ACHN (cell line): Measurements from ENCODE around the gene RPS2.
A peak's percentile ranks its signal among the peaks of the same experiment; 100 is the strongest.

Source experiments
- DNase-seq: peaks from one replicate; pipeline ENCODE4 v3.0.0-alpha.2; 2015
- in situ Hi-C: cut with HindIII; loops from 2 replicates; pipeline ENCODE4 v1.10.0; 2017; ENCODE audit warnings: low sequenced_read_pairs, low pct_ligation_motif_present, low pct_unique_long_range_greater_than_20kb

RPS2 gene

DNA sequence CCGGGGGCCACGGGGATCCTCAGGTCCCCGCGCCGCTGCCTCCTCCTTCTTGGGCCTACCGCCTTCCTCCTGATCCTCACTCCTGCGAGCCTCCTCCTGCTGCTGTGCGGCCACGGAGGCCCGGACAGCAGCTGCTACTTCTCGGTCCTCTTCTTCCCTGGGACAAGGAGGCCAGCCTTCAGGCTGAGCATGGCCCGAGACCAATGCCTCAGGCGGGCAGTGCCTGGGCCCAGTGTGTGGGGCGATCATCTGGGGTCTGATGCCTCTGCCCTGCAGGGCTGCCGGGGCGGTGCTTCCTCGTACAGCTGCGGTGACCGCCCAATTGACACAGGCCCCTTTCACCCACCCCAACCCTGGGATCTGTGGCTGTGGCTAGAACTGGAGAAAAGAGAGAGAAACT, 36.4 kb upstream of the RPS2 start:
- in situ Hi-C loops = no loop called here
- DNase-seq = no peak

DNA sequence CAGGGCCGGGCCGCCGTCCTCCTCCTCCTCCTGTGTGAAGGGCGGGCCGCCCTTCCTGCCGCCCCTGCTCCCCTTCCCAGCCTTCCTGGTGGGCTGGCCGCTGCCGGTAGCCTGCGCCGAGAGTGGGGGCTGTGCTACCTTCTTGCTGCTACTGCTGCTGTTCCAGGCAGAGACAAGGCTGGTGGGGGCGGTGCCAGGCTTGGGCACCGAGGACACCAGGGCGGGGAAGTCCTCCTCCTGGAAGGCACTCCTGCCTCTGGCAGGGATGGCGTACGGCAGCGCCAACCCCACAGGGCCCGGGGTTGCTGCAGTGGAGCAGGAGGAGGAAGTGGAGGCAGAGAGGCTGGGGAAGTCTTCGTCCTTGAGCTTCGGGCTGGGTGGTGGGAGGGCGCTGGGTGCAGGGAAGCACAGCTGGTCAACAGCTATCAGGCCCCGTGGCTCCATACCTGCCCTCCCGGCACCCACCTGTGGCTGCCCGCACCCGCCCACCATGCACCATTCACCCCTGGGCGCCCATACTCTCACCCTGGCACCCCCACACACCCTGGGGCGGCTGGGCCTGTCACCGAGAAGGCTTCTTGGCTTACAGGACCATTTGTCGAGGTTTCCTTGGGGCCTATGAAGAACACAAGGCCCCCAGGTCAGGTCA, 35.4 kb upstream of the RPS2 start:
- no peak for DNase-seq
- in situ Hi-C loops = no loop called here

DNA sequence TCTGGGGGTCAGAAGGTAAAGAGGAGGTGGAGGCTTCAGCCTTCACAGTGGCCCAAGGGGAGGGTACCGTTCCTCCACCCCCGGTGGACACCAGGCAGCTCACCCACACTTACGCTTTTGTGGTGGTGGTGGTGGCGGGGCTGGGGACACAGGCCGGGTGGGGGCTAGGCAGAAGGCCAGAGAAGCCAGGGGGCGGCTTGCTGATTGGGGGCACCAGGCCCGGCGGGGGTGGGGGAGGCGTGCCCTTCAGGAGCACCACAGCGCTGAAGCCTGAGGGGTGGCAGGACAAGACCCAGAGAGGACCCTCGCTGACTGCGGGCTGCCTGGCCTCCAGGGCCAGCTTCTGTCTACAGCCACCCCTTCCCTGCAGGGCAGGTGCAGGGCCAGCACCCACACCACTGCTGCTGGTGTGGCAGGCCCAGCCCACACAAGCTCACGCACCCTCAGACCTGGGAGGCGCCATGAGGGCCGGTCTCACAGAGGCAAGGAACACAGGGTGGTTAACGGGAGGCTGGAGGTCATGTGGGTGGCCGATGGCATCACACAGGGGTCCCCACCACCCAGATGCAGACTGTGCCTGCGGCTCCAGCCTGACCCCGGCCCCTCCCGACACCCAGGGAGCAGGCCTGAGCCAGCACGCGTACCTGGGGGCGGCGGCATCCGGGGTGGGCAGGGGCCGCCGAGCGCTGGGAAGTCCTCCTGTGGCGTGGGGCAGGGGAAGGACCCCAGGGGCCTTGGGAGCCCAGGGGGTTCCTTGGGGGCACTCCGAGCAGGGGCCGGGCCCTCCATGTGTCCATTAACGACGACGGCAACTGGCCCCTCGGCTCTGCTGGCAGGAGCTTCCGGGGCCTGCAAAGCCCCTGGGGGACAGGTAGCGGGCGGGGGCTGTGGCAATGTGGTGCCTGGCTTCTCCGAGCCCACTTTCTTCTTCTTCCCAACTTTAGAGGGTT, 34.5 kb upstream of the RPS2 start:
- in situ Hi-C loops = no loop called here
- DNase-seq = no peak

DNA sequence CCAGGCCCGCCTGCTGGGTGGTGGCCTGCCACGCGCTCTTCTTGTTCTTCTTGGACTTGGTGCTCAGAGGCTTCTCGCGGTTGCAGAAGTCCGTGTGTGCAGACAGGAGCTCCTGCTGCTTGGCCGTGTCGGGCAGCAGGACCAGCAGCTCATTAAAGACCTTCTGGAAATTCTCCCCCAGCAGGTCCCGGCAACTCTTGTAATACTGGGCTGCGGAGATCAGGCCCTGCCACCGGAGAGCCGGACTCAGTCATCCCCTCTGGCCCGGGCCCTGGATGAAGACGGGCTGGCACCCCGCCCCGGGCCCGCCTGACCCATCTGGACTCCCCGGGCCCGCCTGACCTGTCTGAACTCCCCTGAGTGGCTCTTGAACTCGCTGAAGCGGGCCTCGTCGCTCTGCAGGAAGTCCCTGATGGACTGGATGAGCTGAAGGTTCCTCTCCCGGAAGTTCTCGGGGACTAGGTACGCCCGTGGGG, 33.8 kb upstream of the RPS2 start:
- no peak for DNase-seq
- in situ Hi-C loops = no loop called here

DNA sequence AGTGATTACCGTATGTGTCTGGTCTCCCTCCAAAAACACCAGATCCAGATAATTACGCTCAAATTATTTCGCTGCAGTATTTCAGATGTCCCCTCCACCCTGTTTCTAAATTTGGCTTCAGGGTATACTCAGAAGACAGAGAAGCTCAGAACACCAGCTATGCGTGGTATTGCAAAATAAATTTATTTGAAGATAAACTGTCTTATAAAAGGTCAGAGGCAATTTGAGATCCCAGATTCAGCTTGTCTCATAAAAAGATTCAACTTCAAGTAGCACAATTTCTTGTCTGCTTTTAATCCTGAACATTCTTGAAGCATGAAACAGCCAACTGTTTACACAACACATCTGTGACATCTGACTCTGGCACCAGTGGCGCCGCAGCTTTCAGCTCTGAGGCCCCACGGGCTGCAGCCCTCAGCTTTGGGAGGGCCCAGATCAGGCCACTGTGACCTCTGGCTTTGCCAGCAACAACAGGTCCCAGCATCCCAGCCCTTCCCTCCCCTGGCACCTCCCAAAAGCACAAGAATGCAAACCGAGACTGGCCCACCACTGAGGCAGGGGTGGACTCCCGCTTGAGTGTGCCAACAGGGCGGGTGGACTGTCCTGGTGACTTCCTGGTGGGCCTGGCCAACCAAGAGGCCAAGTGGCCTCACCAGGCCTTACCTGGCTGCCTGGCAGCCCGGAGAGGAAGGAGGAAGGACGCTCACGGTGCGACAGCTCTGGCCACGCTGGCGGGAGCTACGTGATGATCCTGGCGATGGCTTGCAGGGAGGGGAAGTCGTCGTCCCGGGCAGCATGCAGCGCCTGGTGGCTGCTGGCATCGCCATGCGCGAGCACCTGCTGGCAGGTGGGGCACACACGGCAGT, 33.1 kb upstream of the RPS2 start:
- no peak for DNase-seq
- in situ Hi-C loops = no loop called here

DNA sequence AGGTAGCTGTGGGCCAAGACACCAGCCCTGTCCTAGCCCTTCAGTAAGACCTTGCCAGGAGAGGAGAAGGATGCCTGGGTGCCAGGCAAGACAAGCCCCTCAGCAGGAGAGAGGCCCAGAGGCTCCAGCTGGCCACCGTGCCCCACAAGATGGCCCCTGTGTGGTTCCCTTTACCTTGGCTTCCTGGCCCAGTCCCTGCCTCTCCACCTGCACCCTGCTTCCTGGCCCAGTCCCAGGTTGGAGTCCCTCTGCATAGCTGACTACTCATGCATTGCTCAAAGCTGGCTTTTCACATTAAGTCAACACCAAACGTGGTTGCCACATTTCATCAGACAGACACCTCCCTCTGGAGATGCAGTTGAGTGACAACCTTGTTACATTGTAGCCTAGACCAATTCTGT, 29.1 kb upstream of the RPS2 start:
- DNase-seq = peak; percentile 77
- in situ Hi-C loops = no loop called here

DNA sequence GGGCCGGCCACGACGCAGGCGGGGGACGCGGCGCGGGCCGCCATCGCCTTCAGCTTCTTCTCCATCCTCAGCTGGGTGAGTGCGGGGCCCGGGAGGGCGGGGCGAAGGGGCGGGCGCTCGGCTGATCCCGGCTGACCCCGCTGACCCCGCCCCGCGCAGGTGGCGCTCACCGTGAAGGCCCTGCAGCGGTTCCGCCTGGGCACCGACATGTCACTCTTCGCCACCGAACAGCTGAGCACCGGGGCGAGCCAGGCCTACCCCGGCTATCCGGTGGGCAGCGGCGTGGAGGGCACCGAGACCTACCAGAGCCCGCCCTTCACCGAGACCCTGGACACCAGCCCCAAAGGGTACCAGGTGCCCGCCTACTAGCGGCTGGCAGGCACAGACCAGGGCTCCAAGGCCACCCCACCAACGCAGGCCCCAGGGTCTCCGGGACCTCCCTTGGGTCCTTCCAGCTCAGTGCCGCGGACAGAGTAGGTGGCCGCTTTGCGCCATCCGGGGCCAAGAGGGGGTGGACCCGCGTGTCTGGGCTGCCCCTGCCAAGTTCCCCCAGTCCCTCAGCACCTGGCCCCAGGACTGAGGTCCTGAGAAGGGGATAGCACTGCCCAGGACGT, 28.2 kb upstream of the RPS2 start:
- in situ Hi-C loops = no loop called here
- DNase-seq = no peak

DNA sequence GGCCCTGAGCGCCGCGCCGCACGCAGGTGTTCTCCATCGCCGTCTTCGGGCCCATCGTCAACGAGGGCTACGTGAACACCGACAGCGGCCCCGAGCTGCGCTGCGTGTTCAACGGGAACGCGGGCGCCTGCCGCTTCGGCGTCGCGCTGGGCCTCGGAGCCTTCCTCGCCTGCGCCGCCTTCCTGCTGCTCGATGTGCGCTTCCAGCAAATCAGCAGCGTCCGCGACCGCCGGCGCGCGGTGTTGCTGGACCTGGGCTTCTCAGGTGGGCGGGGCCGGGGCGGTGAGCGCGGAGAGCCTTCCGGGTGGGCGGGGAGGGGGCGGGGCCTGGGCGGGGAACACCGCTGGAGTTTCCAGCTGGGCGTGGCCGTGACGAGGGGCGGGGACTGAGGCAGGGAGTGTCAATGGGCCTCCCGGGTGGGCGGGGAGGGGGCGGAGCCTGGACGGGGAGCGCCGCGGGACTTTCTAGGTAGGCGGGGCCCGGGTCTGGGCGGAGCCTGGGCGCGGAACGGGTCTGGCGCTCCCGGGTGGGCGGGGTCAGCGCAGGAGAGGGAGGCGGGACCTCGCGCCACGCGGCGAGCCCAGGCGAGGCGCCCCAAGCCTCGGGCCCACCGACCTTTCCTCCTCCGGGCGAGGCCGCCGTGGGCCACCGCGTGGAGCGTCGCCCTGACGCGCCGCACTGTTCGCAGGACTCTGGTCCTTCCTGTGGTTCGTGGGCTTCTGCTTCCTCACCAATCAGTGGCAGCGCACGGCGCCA, 27.5 kb upstream of the RPS2 start:
- peak; percentile 50 for DNase-seq
- in situ Hi-C loops = no loop called here

DNA sequence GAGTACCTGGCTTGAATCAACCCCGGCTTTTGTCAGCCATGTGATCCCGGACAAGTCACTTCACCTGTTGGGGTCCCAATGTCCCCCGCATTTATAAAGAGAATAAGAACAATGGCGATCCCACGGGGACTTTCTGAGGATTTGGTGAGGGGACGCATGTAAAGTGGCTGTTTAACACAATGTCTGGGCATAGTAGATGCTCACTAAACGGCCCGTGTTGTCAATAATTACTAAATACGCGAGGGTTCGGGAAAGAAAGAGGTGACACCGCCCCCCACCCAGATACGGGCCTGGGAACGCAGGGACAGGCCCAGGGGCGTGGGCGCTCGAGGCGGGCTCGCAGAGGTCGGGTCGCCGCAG, 26.9 kb upstream of the RPS2 start:
- no peak for DNase-seq
- in situ Hi-C loops = no loop called here

DNA sequence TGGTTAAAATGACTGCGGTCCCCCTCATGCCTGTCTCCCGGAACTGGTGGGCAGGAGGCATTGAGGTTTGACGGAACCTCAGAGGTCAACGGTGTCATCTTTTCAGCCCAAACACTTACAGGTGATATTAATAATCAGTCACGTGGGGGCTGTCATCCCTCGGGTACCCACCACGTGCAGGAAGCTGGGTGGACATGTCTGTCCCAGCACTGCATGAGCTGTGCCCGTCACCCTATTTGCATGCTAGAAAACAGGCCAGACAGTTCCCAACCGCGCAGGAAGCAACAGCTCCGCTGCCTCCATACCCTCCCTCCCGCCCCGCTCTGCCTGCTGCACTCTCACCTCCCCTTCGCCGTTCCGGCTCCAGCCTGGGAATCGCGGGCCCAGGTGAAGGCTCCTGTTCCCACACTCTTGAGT, 26.5 kb upstream of the RPS2 start:
- no peak for DNase-seq
- in situ Hi-C loops = no loop called here

DNA sequence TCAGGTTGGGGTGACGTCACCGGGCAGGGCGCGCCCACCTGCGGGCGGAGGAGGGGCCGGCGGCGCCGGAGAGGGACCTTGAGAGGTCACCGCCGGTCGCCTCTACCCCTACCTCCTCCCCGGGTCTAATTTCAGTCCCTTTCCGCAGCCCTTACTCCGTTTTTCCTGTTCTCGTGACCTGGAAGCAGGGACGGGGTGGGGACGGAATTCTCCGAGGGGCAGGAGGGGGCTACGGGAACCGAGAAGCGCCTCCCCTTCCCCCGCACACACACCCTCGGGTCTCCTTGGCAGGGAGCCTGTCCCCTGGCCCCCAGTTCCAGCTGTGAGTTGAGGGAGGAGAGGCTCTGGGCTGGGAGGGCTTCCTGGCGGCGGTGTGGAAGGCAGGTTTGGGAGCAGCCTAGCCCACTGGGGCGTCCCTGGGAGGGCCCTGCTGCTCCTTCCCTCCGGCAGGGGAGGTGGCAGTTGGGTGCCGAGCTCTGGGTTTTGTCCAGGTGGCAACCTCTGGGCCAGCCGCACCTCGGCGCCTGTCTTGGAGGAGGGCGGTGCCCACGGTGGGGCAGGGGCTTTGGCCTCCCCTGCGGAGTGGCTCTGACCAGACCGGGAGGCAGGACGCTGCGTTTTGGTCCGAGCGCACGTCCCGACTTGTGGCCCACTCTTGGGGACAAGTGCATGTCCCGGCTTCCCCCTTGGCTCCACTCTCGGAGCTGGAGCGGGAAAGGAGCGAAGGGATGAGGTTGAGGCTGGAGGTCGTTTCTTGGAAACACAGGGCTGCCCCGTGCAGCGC, 25.9 kb upstream of the RPS2 start:
- in situ Hi-C loops = no loop called here
- DNase-seq = peak; percentile 20

DNA sequence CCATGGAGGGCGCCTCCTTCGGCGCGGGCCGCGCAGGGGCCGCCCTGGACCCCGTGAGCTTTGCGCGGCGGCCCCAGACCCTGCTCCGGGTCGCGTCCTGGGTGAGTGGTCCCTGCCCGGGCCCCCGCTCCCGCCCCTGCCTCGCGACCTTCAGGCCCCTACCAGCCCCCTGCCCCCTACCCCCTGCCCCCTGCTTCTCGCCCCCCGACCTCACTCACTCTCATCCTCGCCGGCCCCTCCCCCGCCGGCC, 25.4 kb upstream of the RPS2 start:
- no peak for DNase-seq
- in situ Hi-C loops = no loop called here

DNA sequence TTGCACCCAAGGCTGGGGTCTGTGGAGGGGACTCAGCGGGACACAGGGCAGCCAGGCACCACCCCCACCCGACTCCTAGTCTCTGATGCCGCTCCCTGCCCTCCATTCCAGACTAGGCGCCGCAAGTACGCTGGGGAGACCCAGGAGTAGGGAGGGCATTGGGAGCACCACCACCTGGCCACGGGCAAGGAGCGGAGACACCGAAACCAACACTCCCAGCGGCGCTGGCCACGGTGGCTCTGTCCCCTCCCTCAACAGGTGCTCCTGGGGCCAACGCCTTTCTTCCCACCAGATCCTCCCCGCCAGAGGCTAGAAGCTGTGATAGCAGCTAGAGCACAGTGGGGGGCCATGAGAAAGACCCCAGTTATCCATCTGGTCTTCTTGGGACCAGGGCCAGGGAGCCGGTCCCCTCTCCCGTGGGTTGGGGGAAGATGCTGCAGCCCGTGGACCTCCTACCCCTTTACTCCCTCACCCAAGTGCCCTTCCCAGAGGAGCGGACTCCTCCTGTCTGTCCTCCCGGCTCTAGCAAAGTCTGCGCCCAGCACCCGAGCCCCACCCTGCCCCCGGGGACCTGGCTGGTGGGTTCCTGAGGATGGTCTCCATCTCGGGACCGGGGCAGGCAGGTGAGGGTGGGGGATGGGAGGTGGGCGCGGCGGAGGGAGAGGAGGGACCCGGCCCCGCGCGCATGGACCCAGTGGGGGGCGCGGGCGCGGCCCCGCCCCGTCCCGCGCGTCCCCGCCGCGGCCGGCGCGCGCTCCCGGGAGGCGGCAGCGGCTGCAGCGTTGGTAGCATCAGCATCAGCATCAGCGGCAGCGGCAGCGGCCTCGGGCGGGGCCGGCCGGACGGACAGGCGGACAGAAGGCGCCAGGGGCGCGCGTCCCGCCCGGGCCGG, 24.8 kb upstream of the RPS2 start, which contains the start of gene SYNGR3:
TSS of gene SYNGR3 (plus strand) at position 762 of the 892 bp plus-strand sequence. CDS start 133 bp downstream, outside the sequence.
- peak; percentile 33 for DNase-seq
- in situ Hi-C loops = no loop called here

DNA sequence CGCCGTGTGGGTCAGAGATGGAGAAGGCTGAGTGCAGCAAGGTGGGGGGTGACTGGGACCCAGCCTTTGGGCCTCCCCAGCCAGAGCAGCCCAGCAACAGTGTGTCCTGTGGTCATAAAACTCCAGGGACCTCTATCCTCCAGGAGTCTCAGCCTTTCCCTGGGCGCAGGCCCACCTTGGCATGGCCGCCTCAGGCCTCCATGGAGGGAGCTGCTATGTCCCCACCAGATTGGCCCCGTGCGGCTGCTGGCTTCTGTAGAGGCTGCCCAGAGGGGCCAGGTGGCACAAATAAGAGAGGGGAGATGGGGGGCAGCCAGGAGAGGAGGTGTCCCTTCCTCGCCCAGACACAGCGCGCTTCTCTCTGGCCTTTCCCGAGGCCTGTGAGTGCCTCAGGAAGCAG, 22.6 kb upstream of the RPS2 start:
- in situ Hi-C loops = no loop called here
- DNase-seq = no peak

DNA sequence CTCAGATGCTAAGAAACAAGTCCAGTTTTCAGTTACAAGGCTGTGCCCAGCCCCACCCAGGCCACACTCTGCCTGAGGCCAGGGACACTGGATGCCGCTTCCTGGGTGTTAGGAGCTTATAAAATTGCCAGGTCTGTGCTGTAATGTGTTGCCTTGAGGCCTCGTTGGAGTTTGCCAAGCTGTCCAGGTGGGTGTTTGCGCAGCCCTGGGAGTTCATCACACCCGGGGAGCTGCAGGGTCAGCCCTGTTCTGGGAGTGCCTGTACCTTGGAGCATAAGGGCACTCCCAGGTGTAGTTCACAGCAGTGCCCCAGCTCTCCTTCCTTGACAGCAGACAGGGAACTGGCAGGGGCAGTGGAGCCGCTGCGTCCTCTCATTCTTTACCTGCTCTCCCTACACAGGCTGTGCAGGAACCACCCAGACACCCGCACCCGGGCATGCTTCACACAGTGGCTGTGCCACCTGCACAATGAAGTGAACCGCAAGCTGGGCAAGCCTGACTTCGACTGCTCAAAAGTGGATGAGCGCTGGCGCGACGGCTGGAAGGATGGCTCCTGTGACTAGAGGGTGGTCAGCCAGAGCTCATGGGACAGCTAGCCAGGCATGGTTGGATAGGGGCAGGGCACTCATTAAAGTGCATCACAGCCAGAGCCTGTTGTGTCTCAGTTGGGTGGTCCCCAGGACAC, 21.0 kb upstream of the RPS2 start:
- DNase-seq = no peak

More for the DNA sequence above, 21.0 kb upstream of the RPS2 start:
- in situ Hi-C loops = no loop called here
